T-helper 1 cell (primary cell): ENCODE data around the gene HOXB3.

ENCODE experiments used
- DNase-seq, 5 donors: peaks; one replicate each; pipeline ENCODE4 v3.0.0-alpha.2; 2012 to 2020

The HOXB3 gene

GRCh38 chr17:48568499-48569239, 21.4 kb downstream of the HOXB3 start:
- no peak for DNase-seq

GRCh38 chr17:48567646-48568354, 22.2 kb downstream of the HOXB3 start:
- no peak for DNase-seq

- DNase-seq: no peak
These were observed 22.8 kb downstream of the HOXB3 start for GRCh38 chr17:48567209-48567608.

- no peak for DNase-seq
These were observed 23.3 kb downstream of the HOXB3 start for GRCh38 chr17:48566717-48567116.

GRCh38 chr17:48565925-48566710, 23.9 kb downstream of the HOXB3 start:
- no peak for DNase-seq

- no peak for DNase-seq
These were observed 25.0 kb downstream of the HOXB3 start for GRCh38 chr17:48565022-48565554.

GRCh38 chr17:48564188-48565021, 25.6 kb downstream of the HOXB3 start:
- no peak for DNase-seq

GRCh38 chr17:48563867-48564187, 26.2 kb downstream of the HOXB3 start:
- DNase-seq: no peak

GRCh38 chr17:48563385-48563838, 26.6 kb downstream of the HOXB3 start:
- no peak for DNase-seq

- no peak for DNase-seq
These were observed 27.1 kb downstream of the HOXB3 start for GRCh38 chr17:48562934-48563333.

GRCh38 chr17:48561884-48562810, 27.9 kb downstream of the HOXB3 start:
- no peak for DNase-seq

- no peak for DNase-seq
These were observed 29.9 kb downstream of the HOXB3 start for GRCh38 chr17:48559840-48560817.

- DNase-seq: no peak
These were observed 30.8 kb downstream of the HOXB3 start for GRCh38 chr17:48559122-48559839.

GRCh38 chr17:48558831-48559121, 31.3 kb downstream of the HOXB3 start:
- no peak for DNase-seq

GRCh38 chr17:48558057-48558830, 31.8 kb downstream of the HOXB3 start:
- no peak for DNase-seq

GRCh38 chr17:48556576-48557401, 33.3 kb downstream of the HOXB3 start:
- no peak for DNase-seq

GRCh38 chr17:48556229-48556575, 33.8 kb downstream of the HOXB3 start:
- DNase-seq: no peak
